HepG2 (cell line): ENCODE data around the gene KIF27. TPM values are rescaled to one million over a fixed set of nuclear protein-coding genes. Genes with fewer than 3 reads are reported as not detected.

Source experiments
- ASH2L ChIP-seq: fragments of 300-600, 200-600 bp; sonication (generic); IDR thresholded peaks from 2 replicates; pipeline ENCODE4 v1.7.0; 2017; ENCODE audit warnings: low read depth, mild to moderate bottlenecking, moderate library complexity, mixed read lengths, low read length; ENCODE audit not compliant: insufficient read length
- CENPX ChIP-seq: sonication (generic); formaldehyde crosslinking; IDR thresholded peaks from 2 replicates; pipeline ENCODE4 v1.9.0; 2021; ENCODE audit warnings: mild to moderate bottlenecking, missing genetic modification reagents, moderate library complexity
- CREB3 ChIP-seq: sonication (generic); formaldehyde crosslinking; IDR thresholded peaks from 2 replicates; pipeline ENCODE4 v1.5.0; 2020; ENCODE audit warnings: missing genetic modification reagents
- E2F1 ChIP-seq: sonication (generic); formaldehyde crosslinking; IDR thresholded peaks from 2 replicates; pipeline ENCODE4 v1.5.0; 2020; ENCODE audit warnings: missing genetic modification reagents
- EEA1 ChIP-seq: sonication (generic); formaldehyde crosslinking; IDR thresholded peaks from 2 replicates; pipeline ENCODE4 v1.5.1; 2020; ENCODE audit warnings: mild to moderate bottlenecking, missing genetic modification reagents, borderline replicate concordance
- GMEB2 ChIP-seq: IDR thresholded peaks from 2 replicates; pipeline ENCODE4 v1.6.1; 2016; ENCODE audit warnings: missing biosample characterization, missing genetic modification reagents, low read depth
- GZF1 ChIP-seq: sonication (generic); formaldehyde crosslinking; IDR thresholded peaks from 2 replicates; pipeline ENCODE4 v1.5.1; 2020; ENCODE audit warnings: mild to moderate bottlenecking, missing genetic modification reagents
- HNRNPLL ChIP-seq: fragments of 200-400 bp; formaldehyde crosslinking; IDR thresholded peaks from 2 replicates; pipeline ENCODE4 v1.6.1; 2017; ENCODE audit warnings: mild to moderate bottlenecking, low read depth, low read length; ENCODE audit not compliant: poor library complexity, severe bottlenecking
- KMT2A ChIP-seq: sonication (generic); formaldehyde crosslinking; IDR thresholded peaks from 2 replicates; pipeline ENCODE4 v1.4.0; 2020; ENCODE audit warnings: missing genetic modification reagents
- MAFF ChIP-seq: IDR thresholded peaks from 2 replicates; pipeline ENCODE4 v1.6.1; 2011; ENCODE audit warnings: low read depth, low read length, improper control_type of control experiment
- MED1 ChIP-seq: sonication (generic); formaldehyde crosslinking; IDR thresholded peaks from 2 replicates; pipeline ENCODE4 v1.4.0; 2020; ENCODE audit warnings: missing genetic modification reagents
- NCOA2 ChIP-seq: sonication (generic); formaldehyde crosslinking; IDR thresholded peaks from 2 replicates; pipeline ENCODE4 v1.8.0; 2022; ENCODE audit warnings: inconsistent platforms
- NFE2 ChIP-seq: sonication (generic); formaldehyde crosslinking; IDR thresholded peaks from 2 replicates; pipeline ENCODE4 v1.4.0; 2020; ENCODE audit warnings: missing genetic modification reagents
- RORA ChIP-seq: sonication (generic); formaldehyde crosslinking; IDR thresholded peaks from 2 replicates; pipeline ENCODE4 v1.5.0; 2020; ENCODE audit warnings: mild to moderate bottlenecking, missing genetic modification reagents, moderate library complexity
- RXRB ChIP-seq: IDR thresholded peaks from 2 replicates; pipeline ENCODE4 v1.6.1; 2016; ENCODE audit warnings: borderline replicate concordance, missing genetic modification reagents, missing compliant biosample characterization
- SAFB2 ChIP-seq: sonication (generic); formaldehyde crosslinking; IDR thresholded peaks from 2 replicates; pipeline ENCODE4 v1.5.1; 2020; ENCODE audit warnings: missing genetic modification reagents, low read depth, mild to moderate bottlenecking, borderline replicate concordance
- THAP11 ChIP-seq: IDR thresholded peaks from 2 replicates; pipeline ENCODE4 v1.6.1; 2016; ENCODE audit warnings: missing biosample characterization, missing genetic modification reagents
- ZNF10 ChIP-seq: sonication (generic); formaldehyde crosslinking; IDR thresholded peaks from 2 replicates; pipeline ENCODE4 v1.4.0; 2020; ENCODE audit warnings: mild to moderate bottlenecking, low read depth, missing genetic modification reagents, borderline replicate concordance
- ZNF12 ChIP-seq: sonication (generic); formaldehyde crosslinking; IDR thresholded peaks from 2 replicates; pipeline ENCODE4 v1.5.0; 2020; ENCODE audit warnings: missing genetic modification reagents
- ZNF20 ChIP-seq: sonication (generic); formaldehyde crosslinking; IDR thresholded peaks from 2 replicates; pipeline ENCODE4 v1.4.0; 2020; ENCODE audit warnings: mild to moderate bottlenecking, moderate library complexity, missing genetic modification reagents
- ZNF292 ChIP-seq: sonication (generic); formaldehyde crosslinking; IDR thresholded peaks from 2 replicates; pipeline ENCODE4 v1.8.1; 2022; ENCODE audit warnings: mild to moderate bottlenecking, low read depth, missing genetic modification reagents, borderline replicate concordance
- ZNF468 ChIP-seq: sonication (generic); formaldehyde crosslinking; IDR thresholded peaks from 2 replicates; pipeline ENCODE4 v1.8.0; 2022; ENCODE audit warnings: mild to moderate bottlenecking, moderate library complexity, missing genetic modification reagents
- ZNF580 ChIP-seq: IDR thresholded peaks from 2 replicates; pipeline ENCODE4 v1.6.1; 2016; ENCODE audit warnings: low read depth, borderline replicate concordance
- ZNF691 ChIP-seq: sonication (generic); formaldehyde crosslinking; IDR thresholded peaks from 2 replicates; pipeline ENCODE4 v1.4.0; 2020; ENCODE audit warnings: missing genetic modification reagents, low read depth, mild to moderate bottlenecking, borderline replicate concordance
- polyA plus RNA-seq, 8 experiments: library from polyadenylated mRNA; depleted of rRNA in 3 of 8; stranded (reverse) in 7 of 8; unstranded in 1 of 8; fragments of >200 nt; fragmentation: Illumina TruSeq in 4 of 8; extraction: Trizol in 4 of 8; gene quantifications; 2 replicates each; pipeline versions ENCODE4 v1.2.1 to v1.2.3, GENCODE V29; 2011 to 2016; ENCODE audit warnings: low read depth in 4 of 8, missing spikeins in 1 of 8, mixed read lengths in 1 of 8; ENCODE audit not compliant: insufficient read depth in 1 of 8
- total RNA-seq, 5 experiments: library from RNA; depleted of rRNA; stranded (reverse); fragments of >200 nt; fragmentation: Illumina TruSeq; extraction: Trizol; gene quantifications; 2 replicates each; pipeline ENCODE4 v1.2.3, GENCODE V29; 2016; ENCODE audit warnings: low read depth in 1 of 5

Gene KIF27
- total and polyA plus RNA-seq, 2 of the 13 experiments (the other 11 are each of a cell fraction or from before 2014, with no cell fraction given), result 0.95 to 4.1 TPM

GRCh38 chr9:83920927-83921707 lies at the start of gene KIF27 (continued):
- TF ChIP-seq EEA1 (CRISPR knock-in tag) (0 out of 2 replicates have a peak, but pooled peaks have one; percentile 62), CENPX (CRISPR knock-in tag) (no peak), ZNF10 (no peak), ZNF691 (CRISPR knock-in tag) (peak; percentile 53; the same call in 1 of the 2 replicates), HNRNPLL (peak; percentile 72), NFE2 (CRISPR knock-in tag) (no peak), ZNF468 (0 out of 2 replicates have a peak, but pooled peaks have one; percentile 54), ZNF580 (CRISPR knock-in tag) (peak; percentile 65; the same call in 1 of the 2 replicates), E2F1 (no peak; the same call in 1 of the 2 replicates), MED1 (CRISPR knock-in tag) (peak; percentile 61; the same call in 1 of the 2 replicates), ZNF20 (CRISPR knock-in tag) (no peak), MAFF (no peak), SAFB2 (CRISPR knock-in tag) (0 out of 2 replicates have a peak, but pooled peaks have one; percentile 66), RORA (CRISPR knock-in tag) (no peak), NCOA2 (no peak; the same call in 1 of the 2 replicates), GMEB2 (0 out of 2 replicates have a peak, but pooled peaks have one; percentile 45), KMT2A (no peak; the same call in 1 of the 2 replicates), ZNF292 (CRISPR knock-in tag) (no peak), GZF1 (CRISPR knock-in tag) (peak; percentile 49; the same call in 1 of the 2 replicates), RXRB (CRISPR knock-in tag) (peak; percentile 40; the same call in 1 of the 2 replicates), ZNF12 (no peak), CREB3 (peak; percentile 77; the same call in 1 of the 2 replicates), THAP11 (peak; percentile 43; the same call in 1 of the 2 replicates), ASH2L (peak; percentile 73)
